ENCODE results near the gene CTLA4.

The CTLA4 gene

GRCh38 chr2:203867561-203868200 is at the start of gene CTLA4:
Gene CTLA4 (plus strand): TSS chr2:203867771. CDS start chr2:203867943, 172 bp downstream.
- no peak for DNase-seq (ENCODE audit: low read depth)

- no peak for DNase-seq (ENCODE audit: low read depth)
Measured at GRCh38 chr2:203818656-203819055, 48.9 kb upstream of the CTLA4 start.

- no peak for DNase-seq (ENCODE audit: low read depth)
Measured at GRCh38 chr2:203819434-203820133, 48.0 kb upstream of the CTLA4 start.

GRCh38 chr2:203820969-203821368 is 46.6 kb upstream of the CTLA4 start:
- no peak for DNase-seq (ENCODE audit: low read depth)

GRCh38 chr2:203822240-203822639 is 45.3 kb upstream of the CTLA4 start:
- DNase-seq (ENCODE audit: low read depth): no peak

GRCh38 chr2:203823173-203823572 is 44.4 kb upstream of the CTLA4 start:
- no peak for DNase-seq (ENCODE audit: low read depth)

- DNase-seq (ENCODE audit: low read depth): no peak
Measured at GRCh38 chr2:203824057-203824456, 43.5 kb upstream of the CTLA4 start.

GRCh38 chr2:203824603-203825002 is 43.0 kb upstream of the CTLA4 start:
- DNase-seq (ENCODE audit: low read depth): no peak

GRCh38 chr2:203826704-203827103 is 40.9 kb upstream of the CTLA4 start:
- no peak for DNase-seq (ENCODE audit: low read depth)

- no peak for DNase-seq (ENCODE audit: low read depth)
Measured at GRCh38 chr2:203830304-203831055, 37.1 kb upstream of the CTLA4 start.

- DNase-seq (ENCODE audit: low read depth): no peak
Measured at GRCh38 chr2:203835420-203835819, 32.2 kb upstream of the CTLA4 start.

GRCh38 chr2:203835892-203836800 is 31.4 kb upstream of the CTLA4 start:
- no peak for DNase-seq (ENCODE audit: low read depth)

GRCh38 chr2:203840655-203841205 is 26.8 kb upstream of the CTLA4 start:
- no peak for DNase-seq (ENCODE audit: low read depth)

- no peak for DNase-seq (ENCODE audit: low read depth)
Measured at GRCh38 chr2:203841654-203842053, 25.9 kb upstream of the CTLA4 start.

- no peak for DNase-seq (ENCODE audit: low read depth)
Measured at GRCh38 chr2:203842373-203842772, 25.2 kb upstream of the CTLA4 start.

- DNase-seq (ENCODE audit: low read depth): no peak
Measured at GRCh38 chr2:203846490-203847105, 21.0 kb upstream of the CTLA4 start.

- no peak for DNase-seq (ENCODE audit: low read depth)
Measured at GRCh38 chr2:203849010-203849409, 18.6 kb upstream of the CTLA4 start.

- no peak for DNase-seq (ENCODE audit: low read depth)
Measured at GRCh38 chr2:203852760-203853159, 14.8 kb upstream of the CTLA4 start.

- DNase-seq (ENCODE audit: low read depth): no peak
Measured at GRCh38 chr2:203853271-203853670, 14.3 kb upstream of the CTLA4 start.

GRCh38 chr2:203853722-203854121 is 13.8 kb upstream of the CTLA4 start:
- no peak for DNase-seq (ENCODE audit: low read depth)

GRCh38 chr2:203855274-203855673 is 12.3 kb upstream of the CTLA4 start:
- DNase-seq (ENCODE audit: low read depth): no peak
